Duodenal mucosa (tissue), 2 donors: ENCODE data around the gene IL3.

Source experiments
- H3K27ac ChIP-seq: one replicate; pipeline ENCODE4 v1.7.0; 2013; ENCODE audit warnings: low read depth, low read length
- H3K27me3 ChIP-seq, 2 donors: one replicate each; pipeline ENCODE4 v1.7.0; 2013; ENCODE audit warnings: low read length in 2 of 2, control low read depth in 1 of 2; ENCODE audit not compliant: insufficient read depth in 2 of 2, control insufficient read depth in 1 of 2
- H3K36me3 ChIP-seq, 2 donors: one replicate each; pipeline ENCODE4 v1.7.0; 2013; ENCODE audit warnings: low read length in 2 of 2, control low read depth in 1 of 2; ENCODE audit not compliant: insufficient read depth in 2 of 2, control insufficient read depth in 1 of 2
- H3K4me1 ChIP-seq, 2 donors: one replicate each; pipeline ENCODE4 v1.7.0; 2013; ENCODE audit warnings: low read length in 2 of 2, control low read depth in 1 of 2; ENCODE audit not compliant: insufficient read depth in 2 of 2, control insufficient read depth in 1 of 2
- H3K4me3 ChIP-seq, 2 donors: one replicate each; pipeline ENCODE4 v1.7.0; 2013; ENCODE audit warnings: low read length in 2 of 2, low read depth in 1 of 2
- H3K9ac ChIP-seq, 2 donors: one replicate each; pipeline ENCODE4 v1.7.0; 2013; ENCODE audit warnings: low read length in 2 of 2, low read depth in 1 of 2
- H3K9me3 ChIP-seq, 2 donors: one replicate each; pipeline ENCODE4 v1.7.0; 2013; ENCODE audit warnings: low read length in 2 of 2, control low read depth in 1 of 2; ENCODE audit not compliant: control insufficient read depth in 1 of 2

The IL3 gene

GRCh38 chr5:132025403-132025971 is 35.0 kb upstream of the IL3 start:
- no peak overlapping the region for H3K4me3 ChIP-seq
- peaks cover 11 to 16% of the 10 kb centered on the region in 2 donors for H3K4me1 ChIP-seq
- no peaks in the 10 kb centered on the region for H3K36me3 ChIP-seq
- H3K27ac ChIP-seq, result no peak overlapping the region
- H3K9ac ChIP-seq, result no peak overlapping the region
- H3K27me3 ChIP-seq, result peaks cover 2 to 8% of the 10 kb centered on the region in 2 donors
- no peaks in the 10 kb centered on the region for H3K9me3 ChIP-seq

GRCh38 chr5:132026516-132027008 is 33.9 kb upstream of the IL3 start:
- H3K4me3 ChIP-seq, result no peak overlapping the region
- no peak overlapping the region for H3K9ac ChIP-seq
- peaks cover 2 to 8% of the 10 kb centered on the region in 2 donors for H3K27me3 ChIP-seq
- no peak overlapping the region for H3K27ac ChIP-seq
- H3K36me3 ChIP-seq, result no peaks in the 10 kb centered on the region
- H3K4me1 ChIP-seq, result peaks cover 14 to 26% of the 10 kb centered on the region in 2 donors
- H3K9me3 ChIP-seq, result no peaks in the 10 kb centered on the region

GRCh38 chr5:132027027-132027426 is 33.4 kb upstream of the IL3 start:
- Histone ChIP-seq H3K4me3 (no peak overlapping the region), H3K27ac (no peak overlapping the region), H3K9me3 (no peaks in the 10 kb centered on the region), H3K36me3 (no peaks in the 10 kb centered on the region), H3K27me3 (peaks cover 2 to 8% of the 10 kb centered on the region in 2 donors), H3K9ac (no peak overlapping the region), H3K4me1 (peaks cover 19 to 31% of the 10 kb centered on the region in 2 donors)

GRCh38 chr5:132029609-132030330 is 30.7 kb upstream of the IL3 start:
- Histone ChIP-seq H3K4me1 (peaks cover 19 to 31% of the 10 kb centered on the region in 2 donors), H3K36me3 (no peaks in the 10 kb centered on the region), H3K27ac (no peak overlapping the region), H3K27me3 (no peaks in the 10 kb centered on the region), H3K9me3 (peaks cover 0 to 4% of the 10 kb centered on the region in 2 donors), H3K4me3 (no peak overlapping the region), H3K9ac (no peak overlapping the region)

GRCh38 chr5:132030610-132031009 is 29.8 kb upstream of the IL3 start:
- Histone ChIP-seq H3K9ac (no peak overlapping the region), H3K27me3 (no peaks in the 10 kb centered on the region), H3K36me3 (no peaks in the 10 kb centered on the region), H3K27ac (no peak overlapping the region), H3K9me3 (peaks cover 0 to 4% of the 10 kb centered on the region in 2 donors), H3K4me3 (no peak overlapping the region), H3K4me1 (peaks cover 19 to 31% of the 10 kb centered on the region in 2 donors)

GRCh38 chr5:132032196-132032595 is 28.3 kb upstream of the IL3 start:
- no peak overlapping the region for H3K4me3 ChIP-seq
- H3K9me3 ChIP-seq, result peaks cover 0 to 4% of the 10 kb centered on the region in 2 donors
- H3K4me1 ChIP-seq, result peaks cover 19 to 28% of the 10 kb centered on the region in 2 donors
- H3K27me3 ChIP-seq, result no peaks in the 10 kb centered on the region
- H3K27ac ChIP-seq, result no peak overlapping the region
- H3K9ac ChIP-seq, result no peak overlapping the region
- no peaks in the 10 kb centered on the region for H3K36me3 ChIP-seq

GRCh38 chr5:132033122-132033521 is 27.3 kb upstream of the IL3 start:
- no peak overlapping the region for H3K4me3 ChIP-seq
- H3K4me1 ChIP-seq, result peaks cover 19 to 28% of the 10 kb centered on the region in 2 donors
- H3K9ac ChIP-seq, result no peak overlapping the region
- no peaks in the 10 kb centered on the region for H3K36me3 ChIP-seq
- peaks cover 0 to 4% of the 10 kb centered on the region in 2 donors for H3K9me3 ChIP-seq
- no peaks in the 10 kb centered on the region for H3K27me3 ChIP-seq
- no peak overlapping the region for H3K27ac ChIP-seq

GRCh38 chr5:132037353-132037752 is 23.1 kb upstream of the IL3 start:
- Histone ChIP-seq H3K27ac (no peak overlapping the region), H3K36me3 (no peaks in the 10 kb centered on the region), H3K27me3 (no peaks in the 10 kb centered on the region), H3K9me3 (peaks cover 0 to 4% of the 10 kb centered on the region in 2 donors), H3K4me1 (no peaks in the 10 kb centered on the region), H3K9ac (no peak overlapping the region), H3K4me3 (no peak overlapping the region)

GRCh38 chr5:132044207-132044606 is 16.2 kb upstream of the IL3 start:
- no peak overlapping the region for H3K9ac ChIP-seq
- no peak overlapping the region for H3K27ac ChIP-seq
- H3K36me3 ChIP-seq, result no peaks in the 10 kb centered on the region
- H3K27me3 ChIP-seq, result no peaks in the 10 kb centered on the region
- no peak overlapping the region for H3K4me3 ChIP-seq
- no peaks in the 10 kb centered on the region for H3K4me1 ChIP-seq
- H3K9me3 ChIP-seq, result no peaks in the 10 kb centered on the region

GRCh38 chr5:132046880-132047299 is 13.6 kb upstream of the IL3 start:
- Histone ChIP-seq H3K9me3 (no peaks in the 10 kb centered on the region), H3K4me1 (no peaks in the 10 kb centered on the region)

More at GRCh38 chr5:132046880-132047299, 13.6 kb upstream of the IL3 start:
- Histone ChIP-seq H3K36me3 (no peaks in the 10 kb centered on the region), H3K9ac (no peak overlapping the region), H3K27me3 (no peaks in the 10 kb centered on the region), H3K27ac (no peak overlapping the region), H3K4me3 (no peak overlapping the region)
